Mesothelial cell of epicardium (in vitro differentiated cells): ENCODE data around the gene MXI1. TPM values are rescaled to one million over a fixed set of nuclear protein-coding genes. Genes with fewer than 3 reads are reported as not detected.
"Not testable (repeated sequence)": the region's sequence is repeated elsewhere in the genome, so short reads cannot be mapped to it uniquely, and the experiment has no call there.

Experiments
- DNase-seq, 2 experiments: peaks; one replicate each; pipeline ENCODE4 v3.0.0; 2021; ENCODE audit warnings: low spot score in 2 of 2; ENCODE audit not compliant: unreplicated experiment in 2 of 2
- H3K27ac Mint-ChIP-seq: 2 replicates; pipeline ENCODE4 v1.8.0; 2021; ENCODE audit warnings: mixed read lengths
- H3K27me3 Mint-ChIP-seq: 2 replicates; pipeline ENCODE4 v1.8.0; 2021; ENCODE audit warnings: low read depth, mixed read lengths
- H3K36me3 Mint-ChIP-seq: 2 replicates; pipeline ENCODE4 v1.8.0; 2021; ENCODE audit warnings: mixed read lengths
- H3K4me1 Mint-ChIP-seq: 2 replicates; pipeline ENCODE4 v1.8.0; 2021; ENCODE audit warnings: mixed read lengths
- H3K4me3 Mint-ChIP-seq: 2 replicates; pipeline ENCODE4 v1.8.0; 2021; ENCODE audit warnings: mild to moderate bottlenecking, moderate library complexity, mixed read lengths
- H3K9me3 Mint-ChIP-seq: 2 replicates; pipeline ENCODE4 v1.8.0; 2021; ENCODE audit warnings: mixed read lengths
- CTCF ChIP-seq: fragments of 200-600 bp; sonication (generic); IDR thresholded peaks from one replicate; pipeline ENCODE4 v1.5.0; 2021; ENCODE audit warnings: antibody characterized with exemption; ENCODE audit not compliant: unreplicated experiment
- total RNA-seq: library from RNA; stranded (reverse); gene quantifications from 3 replicates; pipeline ENCODE4 v1.2.1, GENCODE V29; 2021

MXI1 gene
- total RNA-seq, 1 donor from 2014 or later = 30.6 TPM

GRCh38 chr10:110269374-110270318 is 62.2 kb downstream of the MXI1 start:
- Mint-ChIP-seq H3K27me3 (no peaks in the 10 kb centered on the region), H3K4me3 (no peak overlapping the region), H3K27ac (peak overlapping the region; percentile 41), H3K9me3 (no peaks in the 10 kb centered on the region), H3K4me1 (peaks cover 22% of the 10 kb centered on the region), H3K36me3 (no peaks in the 10 kb centered on the region)
- DNase-seq = no peak
- TF ChIP-seq CTCF = no peak

- H3K27me3 Mint-ChIP-seq, H3K27ac Mint-ChIP-seq, H3K9me3 Mint-ChIP-seq, H3K4me3 Mint-ChIP-seq, H3K36me3 Mint-ChIP-seq, DNase-seq: not testable (repeated sequence)
- H3K4me1 Mint-ChIP-seq = peaks cover 22% of the 10 kb centered on the region
These were observed 65.6 kb downstream of the MXI1 start for GRCh38 chr10:110272995-110273394.

- DNase-seq = no peak
- H3K4me1 Mint-ChIP-seq = peaks cover 24% of the 10 kb centered on the region
- TF ChIP-seq CTCF = no peak
- H3K27ac Mint-ChIP-seq = no peak overlapping the region
- H3K27me3 Mint-ChIP-seq = no peaks in the 10 kb centered on the region
- no peaks in the 10 kb centered on the region for H3K9me3 Mint-ChIP-seq
- H3K36me3 Mint-ChIP-seq = no peaks in the 10 kb centered on the region
- no peak overlapping the region for H3K4me3 Mint-ChIP-seq
These were observed 66.1 kb downstream of the MXI1 start for GRCh38 chr10:110273474-110273873.

GRCh38 chr10:110274072-110274627 is 66.7 kb downstream of the MXI1 start:
- no peaks in the 10 kb centered on the region for H3K36me3 Mint-ChIP-seq
- no peak overlapping the region for H3K4me3 Mint-ChIP-seq
- no peaks in the 10 kb centered on the region for H3K27me3 Mint-ChIP-seq
- H3K27ac Mint-ChIP-seq = no peak overlapping the region
- no peak for DNase-seq
- H3K4me1 Mint-ChIP-seq = peaks cover 27% of the 10 kb centered on the region
- H3K9me3 Mint-ChIP-seq = no peaks in the 10 kb centered on the region
- no peak for TF ChIP-seq CTCF

- no peaks in the 10 kb centered on the region for H3K9me3 Mint-ChIP-seq
- H3K4me1 Mint-ChIP-seq = peaks cover 25% of the 10 kb centered on the region
- H3K27ac Mint-ChIP-seq = peak overlapping the region; percentile 21
- no peaks in the 10 kb centered on the region for H3K27me3 Mint-ChIP-seq
- TF ChIP-seq CTCF = no peak
- no peaks in the 10 kb centered on the region for H3K36me3 Mint-ChIP-seq
- no peak overlapping the region for H3K4me3 Mint-ChIP-seq
- DNase-seq = no peak
These were observed 67.2 kb downstream of the MXI1 start for GRCh38 chr10:110274647-110275046.

- H3K4me3 Mint-ChIP-seq = no peak overlapping the region
- H3K4me1 Mint-ChIP-seq = peaks cover 21% of the 10 kb centered on the region
- no peaks in the 10 kb centered on the region for H3K9me3 Mint-ChIP-seq
- no peaks in the 10 kb centered on the region for H3K27me3 Mint-ChIP-seq
- TF ChIP-seq CTCF = no peak
- no peak for DNase-seq
- no peak overlapping the region for H3K27ac Mint-ChIP-seq
- no peaks in the 10 kb centered on the region for H3K36me3 Mint-ChIP-seq
These were observed 67.8 kb downstream of the MXI1 start for GRCh38 chr10:110275128-110275729.
